GM06990 (cell line): Measurements from ENCODE around the gene CCT6B.

Source experiments
- DNase-seq: peaks from one replicate; pipeline ENCODE4 v3.0.0-alpha.2; 2011; ENCODE audit not compliant: insufficient read length; ENCODE audit errors: extremely low read depth
- H3K27me3 ChIP-seq: replicated peaks from 2 replicates; pipeline ENCODE4 v1.6.0; 2011; ENCODE audit warnings: low read length; ENCODE audit not compliant: control insufficient read depth, insufficient read depth
- H3K36me3 ChIP-seq: 2 replicates; pipeline ENCODE4 v1.5.1; 2011; ENCODE audit warnings: low read length; ENCODE audit not compliant: control insufficient read depth, insufficient read depth
- H3K4me3 ChIP-seq: replicated peaks from 2 replicates; pipeline ENCODE4 v1.5.1; 2011; ENCODE audit warnings: low read depth, mild to moderate bottlenecking, control low read depth, low read length
- TF ChIP-seq, protein P1 (sequence below): IDR thresholded peaks from 2 replicates; pipeline ENCODE4 v1.5.1; 2011; ENCODE audit warnings: low read length, control low read depth, mild to moderate bottlenecking, inconsistent platforms; ENCODE audit not compliant: insufficient read depth, poor library complexity, severe bottlenecking

CCT6B gene

DNA sequence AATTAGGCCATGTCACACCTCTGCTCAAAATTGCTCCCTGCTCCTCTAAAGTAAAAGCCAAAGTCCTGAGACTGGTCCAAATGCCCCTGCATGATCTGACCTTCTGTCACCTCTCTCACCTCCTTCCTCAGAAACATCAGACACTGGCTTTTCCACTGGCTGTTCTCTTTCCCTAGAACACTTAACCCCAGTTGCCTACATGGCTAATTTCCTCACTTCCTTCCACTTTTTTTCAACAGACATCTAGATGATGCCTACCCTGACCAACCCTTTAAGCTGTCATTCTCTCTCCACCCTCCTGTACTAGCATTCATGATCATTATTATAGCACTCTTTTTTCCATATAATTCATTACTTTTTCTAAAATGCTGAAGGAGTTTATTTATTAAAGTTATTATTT lies 31.0 kb downstream of the CCT6B start:
- TF ChIP-seq, protein P1, sequence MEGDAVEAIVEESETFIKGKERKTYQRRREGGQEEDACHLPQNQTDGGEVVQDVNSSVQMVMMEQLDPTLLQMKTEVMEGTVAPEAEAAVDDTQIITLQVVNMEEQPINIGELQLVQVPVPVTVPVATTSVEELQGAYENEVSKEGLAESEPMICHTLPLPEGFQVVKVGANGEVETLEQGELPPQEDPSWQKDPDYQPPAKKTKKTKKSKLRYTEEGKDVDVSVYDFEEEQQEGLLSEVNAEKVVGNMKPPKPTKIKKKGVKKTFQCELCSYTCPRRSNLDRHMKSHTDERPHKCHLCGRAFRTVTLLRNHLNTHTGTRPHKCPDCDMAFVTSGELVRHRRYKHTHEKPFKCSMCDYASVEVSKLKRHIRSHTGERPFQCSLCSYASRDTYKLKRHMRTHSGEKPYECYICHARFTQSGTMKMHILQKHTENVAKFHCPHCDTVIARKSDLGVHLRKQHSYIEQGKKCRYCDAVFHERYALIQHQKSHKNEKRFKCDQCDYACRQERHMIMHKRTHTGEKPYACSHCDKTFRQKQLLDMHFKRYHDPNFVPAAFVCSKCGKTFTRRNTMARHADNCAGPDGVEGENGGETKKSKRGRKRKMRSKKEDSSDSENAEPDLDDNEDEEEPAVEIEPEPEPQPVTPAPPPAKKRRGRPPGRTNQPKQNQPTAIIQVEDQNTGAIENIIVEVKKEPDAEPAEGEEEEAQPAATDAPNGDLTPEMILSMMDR = no peak
- no peak overlapping the region for H3K4me3 ChIP-seq
- no peaks in the 10 kb centered on the region for H3K27me3 ChIP-seq
- H3K36me3 ChIP-seq = no peaks in the 10 kb centered on the region
- no peak for DNase-seq

DNA sequence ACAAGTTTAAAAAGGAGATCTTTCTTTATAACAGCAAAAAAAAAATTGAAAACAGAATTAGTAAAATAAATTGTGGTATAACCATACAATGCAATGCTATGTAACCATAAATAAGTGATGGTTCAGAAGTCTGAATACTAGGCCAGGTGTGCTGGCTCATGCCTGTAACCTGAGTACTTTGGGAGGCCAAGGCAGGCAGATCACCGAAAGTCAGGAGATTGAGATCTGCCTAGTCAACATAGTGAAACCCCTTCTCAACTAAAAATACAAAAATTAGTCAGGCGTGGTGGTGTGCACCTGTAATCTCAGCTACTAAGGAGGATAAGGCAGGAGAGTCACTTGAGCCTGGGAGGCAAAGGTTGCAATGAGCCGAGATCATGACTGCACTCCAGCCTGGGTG lies 34.6 kb downstream of the CCT6B start:
- Histone ChIP-seq H3K4me3 (no peak overlapping the region), H3K27me3 (no peaks in the 10 kb centered on the region), H3K36me3 (no peaks in the 10 kb centered on the region)
- peak; percentile 14 for DNase-seq
- TF ChIP-seq, protein P1 = no peak

DNA sequence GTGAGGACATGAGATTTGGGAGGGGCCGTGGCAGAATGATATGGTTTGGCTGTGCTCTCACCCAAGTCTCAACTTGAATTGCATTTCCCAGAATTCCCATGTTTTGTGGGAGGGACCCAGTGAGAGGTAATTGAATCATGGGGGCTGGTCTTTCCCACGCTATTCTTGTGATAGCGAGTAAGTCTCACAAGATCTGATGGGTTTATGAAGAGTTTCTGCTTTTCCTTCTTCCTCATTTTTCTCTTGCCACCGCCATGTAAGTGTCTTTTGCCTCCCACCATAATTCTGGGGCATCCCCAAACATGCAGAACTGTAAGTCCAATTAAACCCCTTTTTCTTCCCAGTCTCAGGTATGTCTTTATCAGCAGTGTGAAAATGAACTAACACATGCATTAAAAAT lies 40.6 kb downstream of the CCT6B start:
- Histone ChIP-seq H3K27me3 (no peaks in the 10 kb centered on the region), H3K4me3 (no peak overlapping the region), H3K36me3 (no peaks in the 10 kb centered on the region)
- no peak for DNase-seq
- TF ChIP-seq, protein P1 = no peak

DNA sequence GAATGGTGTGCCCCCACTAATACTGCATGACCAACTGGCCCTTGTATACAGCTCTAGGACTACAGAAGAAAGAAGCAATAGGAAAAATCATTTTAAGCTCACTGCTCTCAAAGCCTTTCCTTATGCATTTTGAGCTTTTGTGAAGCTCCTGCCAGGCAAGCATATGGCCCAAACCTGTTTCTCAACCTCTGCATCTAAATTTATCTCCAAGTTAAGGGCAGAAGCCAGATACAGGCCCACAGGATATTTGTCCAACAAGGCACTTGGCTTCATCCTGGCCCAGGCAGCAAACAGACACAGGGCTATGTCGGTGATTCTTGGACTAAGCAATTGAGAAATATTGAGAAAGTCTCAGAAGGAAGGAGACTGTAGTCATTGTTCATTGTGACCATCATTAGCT lies 43.9 kb downstream of the CCT6B start:
- TF ChIP-seq, protein P1 = no peak
- H3K4me3 ChIP-seq = no peak overlapping the region
- H3K27me3 ChIP-seq = no peaks in the 10 kb centered on the region
- no peak for DNase-seq
- H3K36me3 ChIP-seq = no peaks in the 10 kb centered on the region

DNA sequence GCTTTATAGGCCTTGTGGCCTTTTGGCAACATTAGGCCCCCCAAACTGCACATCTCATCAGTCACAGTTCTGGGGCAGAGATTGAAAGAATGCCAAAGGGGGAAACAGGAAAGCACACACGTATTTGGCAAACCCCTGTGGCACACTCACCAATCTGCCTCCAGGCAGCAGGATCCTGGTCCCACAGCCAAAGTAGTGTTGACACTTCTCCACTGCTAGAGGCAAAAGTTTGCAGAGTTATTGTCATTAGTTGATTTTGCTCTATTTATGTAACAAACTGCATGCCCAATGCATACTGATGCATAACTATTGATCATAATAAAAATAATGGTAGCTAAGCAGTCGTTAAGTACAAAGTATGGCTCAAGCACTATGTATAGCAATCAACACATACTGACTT lies 45.1 kb downstream of the CCT6B start:
- TF ChIP-seq, protein P1 = no peak
- no peaks in the 10 kb centered on the region for H3K27me3 ChIP-seq
- DNase-seq = no peak
- H3K36me3 ChIP-seq = no peaks in the 10 kb centered on the region
- no peak overlapping the region for H3K4me3 ChIP-seq

DNA sequence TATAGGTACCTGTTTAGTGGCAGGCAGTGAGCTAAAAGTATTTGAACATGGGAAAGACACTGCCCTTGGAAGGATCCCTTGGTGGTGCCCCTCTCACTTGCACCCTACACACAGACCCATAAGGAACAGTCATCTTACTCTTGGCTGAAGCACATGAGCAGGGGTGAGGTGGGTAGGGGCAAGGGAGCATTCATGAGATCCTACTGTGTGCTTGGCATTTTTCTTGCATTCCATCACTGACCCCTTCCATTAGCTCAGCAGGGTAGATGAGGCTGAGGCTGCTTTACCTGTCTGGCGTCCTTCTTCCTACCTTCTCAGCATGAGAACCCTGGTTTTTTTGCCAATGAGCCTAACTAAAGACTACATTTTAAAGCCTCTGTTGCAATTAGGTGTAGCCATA lies 48.3 kb downstream of the CCT6B start:
- Histone ChIP-seq H3K36me3 (no peaks in the 10 kb centered on the region), H3K27me3 (no peaks in the 10 kb centered on the region), H3K4me3 (no peak overlapping the region)
- TF ChIP-seq, protein P1 = no peak
- no peak for DNase-seq
